HG03520 (cell line): Measurements from ENCODE around the gene NPEPL1.
"Not testable (repeated sequence)": the region's sequence is repeated elsewhere in the genome, so short reads cannot be mapped to it uniquely, and the experiment has no call there.

ENCODE experiments used
- ATAC-seq: cut with Tn5 transposase; IDR thresholded peaks from one replicate; pipeline ENCODE4 v1.9.1; 2021; ENCODE audit warnings: mild to moderate bottlenecking, moderate library complexity; ENCODE audit not compliant: unreplicated experiment

The NPEPL1 gene, protein sequence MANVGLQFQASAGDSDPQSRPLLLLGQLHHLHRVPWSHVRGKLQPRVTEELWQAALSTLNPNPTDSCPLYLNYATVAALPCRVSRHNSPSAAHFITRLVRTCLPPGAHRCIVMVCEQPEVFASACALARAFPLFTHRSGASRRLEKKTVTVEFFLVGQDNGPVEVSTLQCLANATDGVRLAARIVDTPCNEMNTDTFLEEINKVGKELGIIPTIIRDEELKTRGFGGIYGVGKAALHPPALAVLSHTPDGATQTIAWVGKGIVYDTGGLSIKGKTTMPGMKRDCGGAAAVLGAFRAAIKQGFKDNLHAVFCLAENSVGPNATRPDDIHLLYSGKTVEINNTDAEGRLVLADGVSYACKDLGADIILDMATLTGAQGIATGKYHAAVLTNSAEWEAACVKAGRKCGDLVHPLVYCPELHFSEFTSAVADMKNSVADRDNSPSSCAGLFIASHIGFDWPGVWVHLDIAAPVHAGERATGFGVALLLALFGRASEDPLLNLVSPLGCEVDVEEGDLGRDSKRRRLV

DNA sequence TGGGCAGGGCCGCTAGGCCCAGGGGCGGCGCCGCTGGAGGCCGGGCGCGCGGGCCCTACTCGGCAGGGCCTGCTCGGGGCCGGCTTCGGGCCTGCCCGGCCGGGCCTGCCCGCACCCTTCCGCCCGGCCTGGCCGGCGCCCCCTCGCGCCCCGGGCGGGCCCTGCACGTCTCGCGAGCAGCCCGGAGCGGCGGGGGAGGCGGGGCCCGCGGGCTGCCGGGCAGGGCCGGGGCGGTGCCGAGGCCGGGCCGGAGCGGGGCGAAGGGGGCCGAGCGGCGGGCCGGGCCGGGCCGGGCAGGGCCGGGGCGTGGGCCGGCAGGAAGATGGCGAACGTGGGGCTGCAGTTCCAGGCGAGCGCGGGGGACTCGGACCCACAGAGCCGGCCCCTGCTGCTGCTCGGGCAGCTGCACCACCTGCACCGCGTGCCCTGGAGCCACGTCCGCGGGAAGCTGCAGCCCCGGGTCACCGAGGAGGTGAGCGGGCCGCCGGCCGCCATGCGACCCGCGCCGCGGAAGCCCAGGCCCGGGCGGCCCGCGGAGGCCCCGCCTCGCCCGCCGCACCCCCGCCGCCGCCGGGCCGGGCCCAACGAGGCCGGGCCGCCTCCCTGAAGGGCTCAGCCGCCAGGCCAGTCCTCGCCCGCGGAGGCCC is at the start of gene NPEPL1:
Gene NPEPL1, plus strand, starts transcription at position 222 of the 647 bp plus-strand sequence. Its CDS starts 101 bp downstream, at position 323.
- ATAC-seq, result peak; percentile 91

DNA sequence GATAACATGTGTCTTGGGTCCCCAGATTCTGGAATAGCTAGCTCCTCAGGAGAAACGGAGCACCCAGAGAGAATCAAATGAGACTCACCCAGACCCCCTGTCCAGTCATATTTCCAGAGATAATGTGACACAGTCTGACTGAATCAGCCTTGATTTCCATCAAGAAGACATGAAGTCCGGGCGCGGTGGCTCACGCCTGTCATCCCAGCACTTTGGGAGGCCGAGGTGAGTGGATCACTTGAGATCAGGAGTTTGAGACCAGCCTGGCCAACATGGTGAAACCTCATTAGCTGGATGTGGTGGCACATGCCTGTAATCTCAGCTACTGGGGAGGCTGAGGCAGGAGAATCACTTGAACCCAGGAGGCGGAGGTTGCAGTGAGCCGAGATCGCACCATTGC is 49.7 kb upstream of the NPEPL1 start:
- ATAC-seq, result not testable (repeated sequence)

DNA sequence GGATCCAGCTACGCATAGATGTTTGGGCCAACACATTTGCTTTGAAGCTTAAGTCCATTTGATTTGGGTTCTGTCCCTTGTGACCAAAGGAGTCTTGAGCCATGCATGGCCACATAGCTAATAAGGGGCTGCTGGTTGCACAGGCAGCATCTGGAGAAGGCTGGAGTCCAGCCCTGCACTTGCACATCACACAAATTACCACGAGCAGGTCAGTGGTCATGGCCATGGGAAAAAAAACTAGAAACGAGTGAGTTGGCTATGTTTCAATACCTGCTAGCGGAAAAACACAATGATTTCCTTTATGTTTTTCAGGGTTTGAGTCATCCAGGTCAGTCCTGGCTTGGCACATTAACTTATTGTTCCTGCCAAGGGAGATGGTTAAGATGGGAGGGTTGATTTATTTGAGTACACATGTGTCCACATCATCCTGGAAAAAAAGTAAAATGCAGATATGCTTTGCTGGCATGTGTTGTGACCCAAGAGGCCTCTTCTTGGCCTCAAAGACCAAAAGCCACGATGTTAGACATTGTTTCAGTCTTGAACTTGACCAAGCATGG is 47.1 kb upstream of the NPEPL1 start:
- no peak for ATAC-seq

DNA sequence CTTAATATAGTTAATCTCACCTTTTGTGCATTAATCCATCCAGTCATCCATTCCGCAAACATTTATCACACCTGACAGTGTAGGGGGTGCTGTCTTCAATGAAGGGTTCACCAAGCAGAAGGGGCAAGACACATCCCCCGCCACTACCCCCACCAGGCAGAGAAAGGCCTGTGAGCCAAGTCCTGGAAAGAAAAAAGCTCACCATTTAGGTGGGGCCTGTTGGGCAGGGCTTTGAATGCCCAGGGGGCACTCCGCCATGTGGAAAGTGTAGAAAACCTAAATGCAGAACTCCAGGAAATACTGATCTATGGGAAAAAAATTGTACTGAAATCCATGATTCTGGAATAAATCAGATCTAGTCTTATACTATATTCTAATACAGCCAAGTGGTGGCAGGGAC is 46.3 kb upstream of the NPEPL1 start:
- no peak for ATAC-seq

DNA sequence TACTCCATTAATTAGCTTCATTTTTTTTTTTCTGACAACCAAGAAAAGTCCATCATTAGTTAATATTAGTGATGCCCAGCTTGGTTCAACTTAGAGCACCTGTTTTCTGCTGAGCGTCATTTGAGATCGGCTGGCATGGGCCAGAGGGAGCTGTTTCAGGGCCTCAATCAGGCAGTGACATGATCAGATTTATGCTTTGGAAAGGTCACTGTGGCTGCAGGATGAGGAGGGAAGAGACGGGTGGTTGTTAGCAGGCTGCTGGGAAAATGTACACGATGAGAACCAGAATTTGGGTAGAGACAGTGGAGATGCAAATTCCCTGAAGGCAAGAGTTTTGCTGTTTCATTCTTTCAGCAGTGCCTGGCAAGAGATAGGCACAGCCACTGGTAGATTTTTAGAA is 45.9 kb upstream of the NPEPL1 start:
- ATAC-seq, result no peak

DNA sequence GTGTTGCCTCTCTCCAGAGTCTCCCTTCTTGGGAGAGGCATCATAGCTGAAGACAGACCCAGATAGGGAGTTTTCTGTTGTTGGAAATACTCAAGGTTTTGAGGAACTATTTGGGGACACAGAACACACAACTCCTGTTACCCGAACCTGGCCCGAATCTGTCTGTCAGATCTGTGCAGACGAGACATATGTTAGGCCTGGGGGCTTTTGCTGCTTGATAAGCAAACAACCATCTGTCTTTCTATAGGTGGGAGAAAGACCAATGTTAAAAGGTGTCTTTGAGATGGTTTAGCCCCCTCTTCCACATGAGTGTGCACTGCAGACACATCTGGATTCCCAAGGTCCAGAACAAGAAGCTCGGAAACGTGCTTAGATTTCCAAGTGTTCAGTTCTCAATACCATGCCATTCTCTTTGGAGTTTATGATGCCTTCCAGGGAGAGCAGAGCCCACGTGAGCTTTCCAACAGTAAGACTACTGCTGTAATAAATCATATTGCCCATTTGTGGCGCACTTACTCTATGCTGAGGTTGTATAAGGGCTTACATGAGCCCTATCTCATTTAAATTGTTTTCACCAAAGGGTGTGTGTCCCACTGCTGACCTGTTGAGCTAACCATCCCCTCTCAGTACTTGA is 45.3 kb upstream of the NPEPL1 start:
- ATAC-seq, result no peak

DNA sequence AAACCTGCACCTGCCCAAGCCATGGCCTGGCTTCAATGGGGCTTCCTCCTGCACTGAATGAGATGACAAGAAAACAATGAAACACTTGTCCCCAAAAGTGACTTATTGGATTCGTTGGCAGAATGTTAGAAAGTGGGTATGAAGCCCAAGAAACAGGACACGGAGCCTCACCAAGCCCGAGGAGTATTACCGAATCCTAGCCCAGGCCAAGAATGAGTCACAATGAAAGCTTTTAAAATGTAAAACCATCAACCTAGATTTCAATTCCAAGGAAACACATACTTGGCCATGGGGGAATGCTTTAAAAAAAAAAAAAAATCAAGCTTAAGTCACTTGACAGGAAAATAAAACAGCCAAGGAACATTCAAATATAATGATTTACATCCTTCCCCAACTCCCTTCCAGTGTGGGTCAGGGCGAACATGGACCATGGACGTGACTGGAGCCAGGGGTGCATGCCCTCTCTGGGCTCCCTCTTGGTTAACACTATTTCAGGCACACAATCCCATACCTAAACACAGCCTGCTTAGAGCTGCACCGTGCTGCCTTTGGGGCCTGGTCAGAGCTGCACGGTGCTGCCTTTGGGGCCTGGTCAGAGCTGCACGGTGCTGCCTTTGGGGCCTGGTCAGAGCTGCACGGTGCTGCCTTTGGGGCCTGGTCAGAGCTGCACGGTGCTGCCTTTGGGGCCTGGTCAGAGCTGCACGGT is 44.7 kb upstream of the NPEPL1 start:
- no peak for ATAC-seq

DNA sequence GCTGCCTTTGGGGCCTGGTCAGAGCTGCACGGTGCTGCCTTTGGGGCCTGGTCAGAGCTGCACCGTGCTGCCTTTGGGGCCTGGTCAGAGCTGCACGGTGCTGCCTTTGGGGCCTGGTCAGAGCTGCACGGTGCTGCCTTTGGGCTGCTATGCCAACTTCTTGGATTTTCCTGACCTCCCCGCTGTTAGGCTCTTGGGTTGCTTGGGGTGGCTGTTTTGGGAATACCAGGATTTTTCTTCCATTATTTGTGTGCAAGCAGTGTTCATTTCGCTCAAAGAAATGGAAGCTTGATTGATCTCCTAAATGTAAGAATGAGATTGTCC is 44.1 kb upstream of the NPEPL1 start:
- not testable (repeated sequence) for ATAC-seq

DNA sequence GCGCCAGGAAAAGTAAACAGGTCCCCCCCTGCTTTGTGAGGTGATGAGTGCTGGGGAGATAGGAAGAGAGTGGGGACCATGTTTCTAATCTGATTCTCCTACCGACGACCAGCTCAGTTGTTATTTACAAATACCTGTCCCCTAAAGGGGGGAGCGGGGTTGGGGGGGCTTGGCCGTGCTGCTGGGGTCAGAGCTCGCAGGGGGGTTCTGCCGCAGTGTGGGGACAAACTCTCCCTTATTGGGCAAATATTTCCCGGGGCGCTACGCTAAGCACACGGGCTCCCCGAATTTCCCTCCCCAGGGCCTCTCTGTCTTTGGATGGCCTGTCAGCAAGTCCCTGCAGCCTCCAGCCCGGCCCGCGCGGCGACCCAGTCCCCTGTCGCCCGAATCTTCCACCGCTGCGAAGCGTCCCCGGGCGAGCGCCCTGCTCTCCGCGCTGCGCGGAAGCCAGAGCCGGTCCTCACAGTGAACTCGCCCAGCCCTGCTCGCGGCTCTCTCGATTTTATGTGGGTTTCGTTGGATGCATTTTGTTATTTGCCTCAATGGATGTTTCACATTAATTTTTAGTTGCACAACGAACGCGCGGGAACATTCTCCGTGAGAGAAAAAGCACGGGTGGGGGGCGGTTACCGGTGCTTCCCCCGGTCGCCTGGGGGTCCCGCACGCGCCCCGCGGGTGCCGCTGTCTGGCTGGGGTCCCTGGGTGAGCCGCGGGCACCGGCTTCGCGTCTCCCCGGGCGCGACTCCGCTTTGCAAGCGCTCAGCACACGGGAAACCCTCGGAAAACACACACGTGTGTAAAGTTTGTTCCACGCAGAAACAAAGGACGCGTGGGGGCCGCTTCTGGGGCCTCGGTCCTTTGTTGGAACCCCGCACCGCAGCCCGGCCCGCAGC is 43.1 kb upstream of the NPEPL1 start:
- no peak for ATAC-seq

DNA sequence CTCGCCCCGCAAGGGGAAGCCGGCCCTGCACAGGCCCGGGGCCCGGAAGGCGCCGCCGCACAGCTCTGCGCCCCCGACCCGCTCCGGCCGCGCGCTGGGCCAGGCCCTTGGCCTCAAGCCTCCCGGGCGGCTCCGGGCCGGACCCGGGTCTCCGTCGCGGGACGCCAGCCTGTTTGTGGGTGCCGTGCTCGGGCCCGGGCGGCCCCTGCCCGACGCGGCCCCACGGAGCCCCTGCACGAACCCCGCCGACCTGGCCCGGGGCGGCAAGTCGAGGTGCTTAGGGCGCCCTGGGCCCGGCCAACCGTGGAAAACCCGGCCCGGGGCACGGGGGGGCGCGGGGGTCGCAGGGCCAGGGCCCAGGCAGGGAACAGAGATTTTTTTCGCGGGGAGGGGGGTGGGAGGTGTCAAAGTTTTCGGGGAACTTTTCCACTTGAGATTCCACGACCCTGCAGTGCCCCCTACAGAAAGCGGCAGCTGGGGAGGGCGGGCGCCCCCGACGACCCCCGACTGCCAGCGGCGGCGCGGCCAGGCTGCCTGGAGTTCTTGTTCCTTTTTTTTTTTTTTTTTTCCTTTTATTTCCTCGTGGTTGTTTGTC is 42.3 kb upstream of the NPEPL1 start:
- ATAC-seq, result no peak

DNA sequence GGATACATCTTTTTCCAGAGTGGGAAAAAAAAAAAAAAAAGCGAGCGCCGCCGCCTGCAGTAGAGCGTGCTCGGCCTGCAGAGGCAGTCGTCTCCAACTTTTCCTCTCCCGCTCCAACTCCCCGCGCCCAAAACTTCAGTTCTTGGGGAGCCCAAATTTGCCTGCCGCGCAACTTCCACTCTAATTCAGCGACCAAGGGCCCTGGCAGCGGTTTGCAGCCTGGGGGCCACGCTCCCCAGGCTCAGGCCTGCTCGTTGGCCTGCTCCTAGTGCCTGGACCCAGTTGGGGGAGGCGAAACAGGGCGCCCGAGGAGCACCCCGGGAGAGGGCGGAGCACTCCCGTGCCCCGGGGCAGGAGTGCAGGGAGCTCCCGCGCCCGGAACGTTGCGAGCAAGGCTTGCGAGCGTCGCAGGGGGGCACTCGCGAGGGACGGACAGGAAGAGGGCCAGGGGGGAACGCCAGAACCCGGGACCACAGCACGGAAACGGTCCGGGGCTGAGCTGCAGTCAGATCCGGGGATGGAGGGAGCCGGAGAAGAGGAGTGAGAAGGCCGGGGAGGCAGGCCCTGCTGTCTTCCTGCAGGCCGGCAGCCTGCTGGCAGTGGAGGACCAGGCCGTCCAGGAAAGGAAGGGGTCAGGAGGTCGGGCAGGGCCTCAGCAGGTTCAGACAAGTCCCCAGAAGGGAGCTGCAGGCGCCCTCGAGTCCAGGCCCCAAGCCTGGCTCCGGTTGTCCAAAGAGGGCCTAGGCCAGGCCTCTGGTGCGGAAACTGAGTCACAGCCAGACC is 41.6 kb upstream of the NPEPL1 start, which contains the start of gene STX16:
Gene STX16, plus strand, starts transcription at position 508 of the 783 bp plus-strand sequence. CDS start 724 bp downstream, outside the sequence.
- ATAC-seq, result peak; percentile 53

DNA sequence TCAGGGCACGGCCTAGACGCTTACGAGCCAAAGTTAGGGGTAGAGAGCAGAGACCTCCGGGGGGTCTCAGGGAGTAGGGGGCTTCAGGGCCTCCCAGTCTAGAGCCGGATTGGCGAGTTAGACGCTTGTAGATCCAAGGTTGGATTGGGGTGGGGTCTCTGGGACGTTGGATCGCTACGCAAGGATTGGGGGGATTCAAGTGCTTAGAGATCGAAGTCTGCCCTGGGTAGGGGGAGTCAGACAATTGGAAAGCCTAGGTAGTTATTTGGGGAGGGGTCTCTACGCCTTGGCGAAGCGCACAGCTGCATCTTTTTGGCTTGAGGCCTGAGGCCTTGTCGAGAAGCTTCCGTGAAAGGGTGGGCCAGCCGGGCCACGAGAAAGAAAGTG is 41.0 kb upstream of the NPEPL1 start:
- no peak for ATAC-seq

DNA sequence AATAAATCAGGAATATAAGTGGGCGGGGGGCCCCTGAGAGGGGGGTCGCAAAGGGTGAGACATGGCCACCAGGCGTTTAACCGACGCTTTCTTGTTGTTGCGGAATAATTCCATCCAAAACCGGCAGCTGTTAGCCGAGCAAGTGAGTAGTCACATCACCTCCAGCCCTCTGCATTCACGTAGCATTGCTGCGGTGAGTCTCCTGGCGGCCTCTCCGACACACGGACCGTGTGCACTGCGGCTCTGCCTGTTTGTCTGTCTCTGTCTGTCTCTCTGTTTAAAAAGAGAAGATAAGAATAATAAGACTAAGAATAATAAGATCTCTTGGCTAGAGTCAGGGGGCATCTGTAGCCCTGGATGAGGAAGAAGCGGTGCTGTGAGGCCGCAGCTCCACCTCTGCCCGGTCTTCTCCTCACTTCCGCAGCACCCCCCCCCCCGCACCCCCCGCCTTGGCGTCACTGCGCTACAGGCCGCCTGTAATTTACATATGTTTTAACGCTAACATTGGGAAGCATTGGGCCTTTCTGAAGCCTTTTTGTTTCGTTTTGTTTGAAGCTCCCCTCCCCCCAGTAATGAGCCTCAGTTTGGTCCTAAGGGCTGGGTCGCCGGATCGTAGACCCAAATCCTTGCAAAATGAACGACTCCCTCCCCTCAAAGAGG is 40.5 kb upstream of the NPEPL1 start:
- peak; percentile 40 for ATAC-seq

DNA sequence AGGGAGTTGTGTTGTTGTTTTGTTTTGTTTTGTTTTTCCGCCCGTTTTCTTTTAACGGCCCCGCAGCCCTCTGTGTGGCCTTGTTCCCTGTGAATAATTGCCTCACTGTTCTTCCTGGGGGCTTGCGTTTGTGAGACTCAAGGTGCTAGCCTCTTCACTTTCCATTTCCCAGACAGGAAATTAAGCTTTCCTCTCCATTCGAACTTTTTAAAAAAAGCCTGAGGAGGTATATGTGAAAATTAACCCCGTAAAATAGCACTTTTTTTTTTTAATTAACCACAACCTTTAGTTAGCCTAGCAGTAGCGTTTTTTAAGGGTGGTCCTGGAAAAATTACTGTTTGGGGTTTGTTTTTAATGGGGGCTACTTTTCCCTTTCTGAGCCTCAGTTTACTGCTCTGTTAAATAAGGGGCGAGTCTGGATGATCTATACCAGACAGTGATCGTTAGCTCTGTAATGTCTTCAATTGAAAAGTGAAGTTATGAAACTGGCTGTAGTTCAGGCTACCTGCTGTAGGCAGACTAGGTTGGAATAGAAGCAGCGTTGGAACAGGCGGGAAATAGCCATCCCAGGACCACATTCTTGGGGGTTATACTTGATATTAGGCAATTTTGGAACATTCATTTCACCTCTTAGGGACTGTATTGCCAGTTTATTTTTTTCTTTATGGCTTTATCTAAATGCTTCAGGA is 39.9 kb upstream of the NPEPL1 start:
- ATAC-seq, result no peak

DNA sequence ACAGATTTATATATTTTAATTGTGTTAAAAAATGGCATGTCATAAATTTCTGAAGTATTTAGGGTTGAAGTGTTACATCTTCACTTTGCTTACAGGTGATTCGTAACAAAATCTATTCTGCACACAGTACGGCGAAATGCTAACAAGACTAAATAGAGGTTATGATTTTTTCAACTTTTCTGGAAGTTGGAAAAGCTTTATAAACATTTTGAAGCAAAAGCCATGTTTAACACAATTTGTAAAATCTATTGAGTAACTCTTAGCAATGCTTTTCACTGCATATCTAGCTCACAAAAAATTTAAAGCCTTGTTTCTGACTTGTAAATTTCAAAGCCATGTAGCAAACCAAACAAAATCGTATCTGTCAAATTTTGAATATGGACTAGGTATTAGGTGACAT is 38.3 kb upstream of the NPEPL1 start:
- ATAC-seq, result no peak

DNA sequence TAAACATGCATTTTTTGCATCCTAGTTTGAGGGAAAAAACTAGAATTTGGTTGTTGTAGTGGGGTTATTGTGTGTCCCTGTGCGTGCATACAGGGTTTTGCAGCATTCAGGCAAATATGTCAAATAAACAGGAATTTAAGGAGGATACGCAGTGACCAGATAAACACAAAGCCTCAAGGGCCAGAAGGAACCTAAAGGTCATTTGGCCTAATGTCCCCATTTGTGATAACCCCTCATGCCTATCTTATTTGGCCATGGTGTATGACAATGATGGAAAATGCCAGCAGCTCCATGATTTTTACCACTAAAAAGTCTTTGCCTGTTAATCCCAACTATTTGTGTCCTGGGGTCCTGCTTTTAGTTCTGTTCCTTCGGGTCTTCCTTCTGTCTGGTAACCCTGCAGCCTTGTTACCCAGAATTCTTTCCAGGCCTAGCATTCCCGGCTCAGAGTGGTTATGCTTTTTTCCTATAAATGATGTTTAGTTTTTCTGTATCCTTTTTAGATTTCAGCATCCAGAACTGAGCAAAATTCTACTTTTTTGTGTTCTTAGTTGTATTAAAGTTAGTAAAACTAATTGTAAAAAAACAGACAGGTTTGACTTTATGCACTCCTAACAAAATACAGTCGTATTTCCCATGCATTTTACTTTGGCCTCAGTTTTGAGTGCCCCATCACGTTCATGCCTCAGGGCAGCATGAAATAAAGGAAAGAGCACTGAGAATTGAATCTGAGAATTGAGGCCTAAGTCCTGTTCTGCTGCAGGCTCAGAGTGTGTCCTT is 37.1 kb upstream of the NPEPL1 start:
- no peak for ATAC-seq

DNA sequence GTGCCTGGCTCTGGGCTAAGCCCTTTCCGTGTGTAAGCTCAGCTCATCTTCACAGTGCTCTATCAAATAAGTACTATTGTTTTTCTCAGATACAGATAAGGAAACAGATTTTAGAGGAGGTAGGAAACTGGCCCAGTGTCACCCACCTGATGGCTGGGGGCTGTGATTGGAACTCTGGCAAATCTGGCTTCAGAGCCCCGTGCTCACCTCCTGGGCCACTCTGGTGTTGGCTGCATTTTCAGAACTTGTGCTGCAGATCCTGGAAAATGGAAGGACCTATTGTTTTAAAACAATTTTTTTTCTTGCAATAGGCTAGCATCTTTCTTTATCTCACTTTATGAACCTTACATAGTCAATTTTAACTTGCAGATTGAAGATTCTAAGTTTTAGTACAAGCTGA is 35.8 kb upstream of the NPEPL1 start:
- no peak for ATAC-seq
